Daoy (cell line): ENCODE measurements around the gene PCDHGB7. TPM values are rescaled to one million over a fixed set of nuclear protein-coding genes. Genes with fewer than 3 reads are reported as not detected.
A peak's percentile ranks its signal among the peaks of the same experiment; 100 is the strongest.
"Not testable (repeated sequence)": the region's sequence is repeated elsewhere in the genome, so short reads cannot be mapped to it uniquely, and the experiment has no call there.

Experiments
- DNase-seq: peaks from one replicate; pipeline ENCODE4 v3.0.0-alpha.2; 2015; ENCODE audit warnings: low read depth
- total RNA-seq: library from RNA; depleted of rRNA; stranded (reverse); fragments of >200 nt; shearing (Covaris generic); gene quantifications from 2 replicates; pipeline ENCODE4 v1.2.3, GENCODE V29; 2014; rRNA removed

Gene PCDHGB7
- total RNA-seq, result 0.06 and 0.17 TPM in 2 replicates

- peak; percentile 49 for DNase-seq
Observed at GRCh38 chr5:141417494-141418172, at the start of gene PCDHGB7. Gene PCDHGB7, plus strand, starts transcription at chr5:141417677. Its CDS starts 183 bp downstream, at chr5:141417860.

GRCh38 chr5:141369994-141370848 lies 47.3 kb upstream of the PCDHGB7 start, which contains the start of gene PCDHGB3:
Gene PCDHGB3, plus strand, starts transcription at chr5:141370242. Its CDS starts 153 bp downstream, at chr5:141370395.
- DNase-seq, result peak; percentile 50

- DNase-seq, result no peak
Observed at GRCh38 chr5:141371572-141372475, 45.7 kb upstream of the PCDHGB7 start.

- no peak for DNase-seq
Observed at GRCh38 chr5:141373673-141374317, 43.7 kb upstream of the PCDHGB7 start, which contains the start of gene PCDHGA6. Gene PCDHGA6, plus strand, starts transcription at chr5:141373891. Its CDS starts 193 bp downstream, at chr5:141374084.

DNA sequence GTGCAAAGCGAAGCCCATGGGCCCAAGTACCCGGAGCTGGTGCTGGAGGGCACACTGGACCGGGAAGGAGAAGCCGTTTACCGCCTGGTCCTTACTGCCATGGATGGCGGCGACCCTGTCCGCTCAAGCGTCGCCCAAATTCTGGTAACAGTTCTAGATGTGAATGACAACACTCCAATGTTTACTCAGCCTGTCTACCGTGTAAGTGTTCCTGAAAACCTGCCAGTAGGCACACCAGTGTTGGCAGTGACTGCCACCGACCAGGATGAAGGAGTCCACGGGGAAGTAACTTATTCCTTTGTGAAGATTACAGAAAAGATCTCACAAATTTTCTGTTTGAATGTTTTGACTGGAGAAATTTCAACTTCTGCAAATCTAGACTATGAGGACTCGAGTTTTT lies 42.9 kb upstream of the PCDHGB7 start:
- no peak for DNase-seq

DNA sequence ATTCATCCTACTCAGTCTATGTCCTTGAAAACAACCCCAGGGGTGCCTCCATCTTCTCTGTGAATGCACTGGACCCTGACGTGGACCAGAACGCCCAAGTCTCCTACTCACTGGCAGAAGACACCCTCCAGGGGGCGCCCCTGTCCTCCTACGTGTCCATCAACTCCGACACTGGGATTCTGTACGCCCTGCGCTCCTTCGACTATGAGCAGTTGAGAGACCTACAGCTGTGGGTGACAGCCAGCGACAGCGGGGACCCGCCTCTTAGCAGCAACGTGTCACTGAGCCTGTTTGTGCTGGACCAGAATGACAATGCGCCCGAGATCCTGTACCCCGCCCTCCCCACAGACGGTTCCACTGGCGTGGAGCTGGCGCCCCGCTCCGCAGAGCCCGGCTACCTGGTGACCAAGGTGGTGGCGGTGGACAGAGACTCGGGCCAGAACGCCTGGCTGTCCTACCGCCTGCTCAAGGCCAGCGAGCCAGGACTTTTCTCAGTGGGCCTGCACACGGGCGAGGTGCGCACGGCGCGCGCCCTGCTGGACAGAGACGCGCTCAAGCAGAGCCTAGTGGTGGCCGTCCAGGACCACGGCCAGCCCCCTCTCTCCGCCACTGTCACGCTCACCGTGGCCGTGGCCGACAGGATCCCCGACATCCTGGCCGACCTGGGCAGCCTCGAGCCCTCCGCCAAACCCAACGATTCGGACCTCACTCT lies 41.9 kb upstream of the PCDHGB7 start:
- not testable (repeated sequence) for DNase-seq

- no peak for DNase-seq
Observed at GRCh38 chr5:141382469-141383294, 34.8 kb upstream of the PCDHGB7 start, which contains the start of gene PCDHGA7. Gene PCDHGA7, plus strand, starts transcription at chr5:141382742. Its CDS starts 158 bp downstream, at chr5:141382900.

DNA sequence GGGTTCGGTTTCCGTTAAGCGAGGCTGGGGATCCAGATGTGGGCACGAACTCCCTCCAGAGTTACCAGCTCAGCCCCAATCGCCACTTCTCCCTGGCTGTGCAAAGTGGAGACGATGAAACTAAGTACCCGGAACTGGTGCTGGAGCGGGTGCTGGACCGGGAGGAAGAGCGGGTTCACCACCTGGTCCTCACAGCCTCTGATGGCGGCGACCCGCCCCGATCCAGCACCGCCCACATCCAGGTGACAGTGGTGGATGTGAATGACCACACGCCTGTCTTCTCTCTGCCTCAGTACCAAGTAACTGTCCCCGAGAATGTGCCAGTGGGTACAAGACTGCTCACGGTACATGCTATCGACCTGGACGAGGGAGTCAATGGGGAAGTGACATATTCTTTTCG lies 34.1 kb upstream of the PCDHGB7 start:
- DNase-seq, result no peak

DNA sequence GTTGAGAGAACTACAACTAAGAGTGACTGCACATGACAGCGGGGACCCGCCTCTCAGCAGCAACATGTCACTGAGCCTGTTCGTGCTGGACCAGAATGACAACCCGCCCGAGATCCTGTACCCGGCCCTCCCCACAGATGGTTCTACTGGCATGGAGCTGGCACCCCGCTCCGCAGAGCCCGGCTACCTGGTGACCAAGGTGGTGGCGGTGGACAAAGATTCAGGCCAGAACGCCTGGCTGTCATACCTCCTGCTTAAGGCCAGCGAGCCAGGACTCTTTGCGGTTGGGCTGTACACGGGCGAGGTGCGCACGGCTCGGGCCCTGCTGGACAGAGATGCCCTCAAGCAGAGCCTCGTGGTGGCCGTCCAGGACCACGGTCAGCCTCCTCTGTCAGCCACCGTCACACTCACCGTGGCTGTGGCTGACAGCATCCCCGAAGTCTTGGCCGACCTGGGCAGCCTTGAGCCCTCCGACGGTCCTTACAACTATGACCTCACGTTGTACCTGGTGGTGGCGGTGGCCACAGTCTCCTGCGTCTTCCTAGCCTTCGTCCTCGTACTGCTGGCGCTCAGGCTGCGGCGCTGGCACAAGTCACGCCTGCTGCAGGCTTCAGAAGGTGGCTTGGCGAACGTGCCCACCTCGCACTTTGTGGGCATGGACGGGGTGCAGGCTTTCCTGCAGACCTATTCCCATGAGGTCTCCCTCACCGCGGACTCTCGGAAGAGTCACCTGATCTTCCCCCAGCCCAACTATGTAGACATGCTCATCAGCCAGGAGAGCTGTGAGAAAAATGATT lies 32.8 kb upstream of the PCDHGB7 start:
- DNase-seq, result no peak

DNA sequence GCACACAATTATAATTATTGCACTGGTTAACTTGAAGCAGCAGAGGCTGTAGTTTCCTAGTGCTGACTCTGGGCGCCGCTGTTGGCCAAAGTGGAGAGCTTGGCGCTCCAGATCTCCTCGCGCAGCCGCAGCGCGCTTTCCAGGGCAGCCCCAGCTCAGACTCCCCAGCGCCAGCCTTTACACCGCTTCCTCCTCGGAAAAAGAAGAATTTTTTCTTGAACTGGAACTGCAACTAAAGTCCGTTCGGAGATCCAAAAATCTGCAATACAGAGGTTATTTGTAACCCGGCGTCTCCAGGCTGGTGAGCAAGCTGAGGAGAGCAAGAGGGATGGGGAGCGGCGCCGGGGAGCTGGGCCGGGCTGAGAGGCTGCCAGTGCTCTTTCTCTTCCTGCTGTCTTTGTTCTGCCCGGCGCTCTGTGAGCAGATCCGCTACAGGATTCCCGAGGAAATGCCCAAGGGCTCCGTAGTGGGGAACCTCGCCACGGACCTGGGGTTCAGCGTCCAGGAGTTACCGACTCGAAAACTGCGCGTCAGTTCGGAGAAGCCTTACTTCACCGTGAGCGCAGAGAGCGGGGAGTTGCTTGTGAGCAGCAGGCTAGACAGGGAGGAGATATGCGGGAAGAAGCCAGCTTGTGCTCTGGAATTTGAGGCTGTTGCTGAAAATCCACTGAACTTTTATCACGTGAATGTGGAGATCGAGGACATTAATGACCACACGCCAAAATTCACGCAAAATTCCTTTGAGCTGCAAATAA lies 29.7 kb upstream of the PCDHGB7 start, which contains the start of gene PCDHGB4:
TSS of gene PCDHGB4 (plus strand) at position 142 of the 755 bp plus-strand sequence. CDS start at position 329, 187 bp downstream.
- not testable (repeated sequence) for DNase-seq

DNA sequence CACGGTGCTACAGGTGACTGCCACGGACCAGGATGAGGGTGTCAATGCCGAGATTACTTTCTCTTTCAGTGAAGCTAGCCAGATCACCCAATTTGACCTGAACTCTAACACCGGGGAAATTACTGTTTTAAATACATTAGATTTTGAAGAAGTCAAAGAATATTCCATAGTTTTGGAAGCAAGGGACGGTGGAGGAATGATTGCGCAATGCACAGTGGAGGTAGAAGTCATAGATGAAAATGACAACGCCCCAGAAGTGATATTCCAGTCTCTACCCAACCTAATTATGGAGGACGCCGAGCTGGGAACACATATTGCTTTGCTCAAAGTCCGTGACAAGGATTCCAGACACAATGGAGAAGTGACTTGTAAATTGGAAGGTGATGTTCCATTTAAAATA lies 28.8 kb upstream of the PCDHGB7 start:
- no peak for DNase-seq

- DNase-seq, result no peak
Observed at GRCh38 chr5:141389153-141390042, 28.1 kb upstream of the PCDHGB7 start.

DNA sequence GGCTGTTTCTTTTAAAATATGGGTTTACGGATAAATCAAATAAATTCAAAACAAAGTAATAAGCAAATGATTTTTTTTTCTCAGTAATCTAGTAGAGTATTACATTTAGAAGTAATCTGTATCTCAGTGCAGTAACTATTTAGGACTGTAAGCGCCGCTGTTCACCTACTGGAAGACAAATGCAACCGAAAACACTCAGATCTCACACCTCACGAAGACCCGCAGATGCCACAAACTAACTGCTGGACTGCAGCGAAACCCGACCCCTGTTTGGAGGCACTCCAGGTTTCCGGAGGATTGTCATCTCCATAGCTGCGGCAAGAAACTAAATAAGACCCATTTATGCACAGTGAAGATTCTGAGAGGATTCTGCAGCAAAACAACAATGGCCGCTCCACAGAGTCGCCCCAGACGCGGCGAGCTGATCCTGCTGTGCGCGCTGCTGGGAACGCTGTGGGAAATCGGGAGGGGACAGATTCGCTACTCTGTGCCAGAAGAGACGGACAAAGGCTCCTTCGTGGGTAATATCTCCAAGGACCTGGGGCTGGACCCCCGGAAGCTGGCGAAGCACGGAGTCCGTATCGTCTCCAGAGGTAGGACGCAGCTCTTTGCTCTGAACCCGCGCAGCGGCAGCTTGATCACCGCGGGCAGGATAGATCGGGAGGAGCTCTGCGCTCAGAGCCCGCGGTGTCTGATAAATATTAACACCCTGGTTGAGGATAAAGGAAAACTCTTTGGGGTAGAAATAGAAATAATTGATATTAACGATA lies 24.9 kb upstream of the PCDHGB7 start, which contains the start of gene PCDHGA8:
TSS of gene PCDHGA8 (plus strand) at position 205 of the 770 bp plus-strand sequence. CDS start at position 386, 181 bp downstream.
- DNase-seq, result no peak

DNA sequence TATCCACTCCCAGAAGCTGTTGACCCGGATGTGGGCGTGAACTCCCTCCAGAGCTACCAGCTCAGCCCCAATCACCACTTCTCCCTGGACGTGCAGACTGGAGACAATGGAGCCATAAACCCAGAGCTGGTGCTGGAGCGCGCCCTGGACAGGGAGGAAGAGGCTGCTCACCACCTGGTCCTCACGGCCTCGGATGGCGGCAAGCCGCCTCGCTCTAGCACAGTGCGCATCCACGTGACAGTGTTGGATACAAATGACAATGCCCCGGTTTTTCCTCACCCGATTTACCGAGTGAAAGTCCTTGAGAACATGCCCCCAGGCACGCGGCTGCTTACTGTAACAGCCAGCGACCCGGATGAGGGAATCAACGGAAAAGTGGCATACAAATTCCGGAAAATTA lies 24.2 kb upstream of the PCDHGB7 start:
- DNase-seq, result no peak

- not testable (repeated sequence) for DNase-seq
Observed at GRCh38 chr5:141394401-141395187, 22.9 kb upstream of the PCDHGB7 start.
